Stimulated activated CD8-positive, alpha-beta memory T cell treated with anti-CD3 and anti-CD28 coated beads, Interleukin-12 subunit alpha, Interleukin-12 subunit beta, amount 100 ng/mL, for 4 hours (primary cell): ENCODE measurements around the gene PRR30.
"Not testable (repeated sequence)": the region's sequence is repeated elsewhere in the genome, so short reads cannot be mapped to it uniquely, and the experiment has no call there.

Source experiments
- DNase-seq: peaks from one replicate; pipeline ENCODE4 v3.0.0-alpha.2; 2020; ENCODE audit warnings: low read depth

Gene PRR30

DNA sequence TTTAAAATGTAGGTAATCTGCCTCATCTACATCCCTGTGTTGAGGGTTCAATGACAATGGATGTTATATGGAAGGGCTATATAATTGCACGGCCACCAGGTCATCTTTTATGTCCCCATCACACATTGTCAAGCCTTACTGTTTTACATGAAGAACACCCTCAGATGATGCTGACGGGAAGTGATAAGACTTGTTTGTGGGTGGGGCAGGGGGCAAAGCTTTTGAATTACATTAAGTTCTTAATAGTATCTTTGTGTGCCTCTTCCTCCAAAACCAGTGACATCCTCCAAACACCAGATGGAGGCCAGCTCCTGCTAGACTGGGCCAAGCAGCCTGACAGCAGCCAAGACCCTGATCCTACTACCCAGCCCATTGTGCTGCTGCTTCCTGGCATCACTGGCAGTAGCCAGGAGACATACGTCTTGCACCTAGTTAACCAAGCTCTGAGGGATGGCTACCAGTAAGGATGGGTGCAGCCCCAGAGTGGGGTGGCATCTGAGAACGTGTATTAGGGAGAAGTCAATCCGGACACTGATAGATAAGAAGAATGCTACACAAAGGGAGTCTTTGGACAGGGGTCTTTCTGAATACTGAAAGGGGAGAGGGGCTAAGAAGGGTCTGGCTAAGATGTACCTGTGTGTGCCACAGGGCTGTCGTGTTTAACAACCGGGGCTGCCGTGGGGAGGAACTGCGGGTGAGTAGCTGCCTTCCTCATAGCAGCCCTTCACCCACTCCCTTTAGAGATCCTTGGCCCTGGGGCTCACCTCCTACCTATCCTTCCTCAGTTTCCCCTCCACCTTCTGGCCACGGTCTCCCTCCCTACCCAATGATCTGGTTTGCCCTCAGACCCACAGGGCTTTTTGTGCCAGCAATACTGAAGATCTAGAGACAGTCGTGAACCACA, 10.3 kb downstream of the PRR30 start:
- no peak for DNase-seq

DNA sequence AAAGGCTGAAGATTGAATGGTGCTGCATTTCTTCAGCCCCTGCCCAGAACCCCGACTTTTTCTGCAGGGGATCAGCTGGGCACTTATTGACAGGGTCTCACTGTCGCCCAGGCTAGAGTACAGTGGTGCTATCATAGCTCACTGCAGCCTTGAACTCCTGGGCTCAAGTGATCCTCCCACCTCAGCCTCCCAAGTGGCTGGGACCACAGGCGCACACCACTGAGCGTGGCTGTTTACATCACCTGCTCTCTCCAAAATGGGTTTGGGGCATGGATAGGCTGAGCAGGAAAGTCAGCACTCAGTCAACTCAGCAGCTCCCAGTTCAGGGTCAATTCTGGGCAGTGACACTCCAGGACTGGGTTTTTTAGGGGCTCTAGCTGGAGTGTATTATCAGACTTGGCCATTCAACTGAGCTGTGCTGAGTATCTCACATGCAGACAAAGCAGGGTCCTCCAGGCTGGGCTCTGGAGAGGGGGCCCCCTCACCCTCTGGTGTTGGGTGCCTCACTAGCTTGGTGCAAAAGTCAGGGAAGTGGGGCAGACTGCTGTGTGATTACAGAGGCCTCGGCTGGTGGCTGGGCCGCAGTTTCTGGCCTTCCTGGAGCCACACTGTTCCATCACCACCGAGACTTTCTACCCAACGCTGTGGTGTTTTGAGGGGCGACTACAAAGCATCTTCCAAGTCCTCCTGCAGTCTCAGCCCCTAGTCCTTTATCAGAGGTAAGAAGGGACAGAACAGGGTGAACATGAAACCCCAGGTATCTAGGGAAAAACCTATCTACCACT, 11.1 kb downstream of the PRR30 start:
- DNase-seq: no peak

DNA sequence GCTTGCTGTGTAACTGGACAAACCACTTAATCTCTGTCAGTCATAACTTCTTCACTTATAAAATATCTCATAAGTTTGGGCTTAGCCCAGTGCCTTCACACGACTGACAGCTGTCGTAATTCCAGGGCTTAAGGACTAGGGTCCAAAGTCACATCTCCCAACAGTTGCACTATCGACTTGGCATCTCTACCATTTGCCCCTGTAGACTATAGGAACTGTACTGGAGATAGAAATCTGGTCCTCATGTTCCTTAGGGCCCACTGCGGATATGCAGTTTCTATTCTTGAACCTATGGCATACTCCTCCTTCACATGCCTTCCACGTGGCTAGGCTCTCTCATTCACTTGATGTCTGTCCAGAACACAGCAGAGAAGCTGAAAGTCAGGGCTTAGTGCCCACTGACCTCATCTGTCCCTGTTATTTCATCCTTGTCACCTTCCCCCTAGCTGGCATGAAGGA, 12.9 kb downstream of the PRR30 start:
- DNase-seq: no peak

DNA sequence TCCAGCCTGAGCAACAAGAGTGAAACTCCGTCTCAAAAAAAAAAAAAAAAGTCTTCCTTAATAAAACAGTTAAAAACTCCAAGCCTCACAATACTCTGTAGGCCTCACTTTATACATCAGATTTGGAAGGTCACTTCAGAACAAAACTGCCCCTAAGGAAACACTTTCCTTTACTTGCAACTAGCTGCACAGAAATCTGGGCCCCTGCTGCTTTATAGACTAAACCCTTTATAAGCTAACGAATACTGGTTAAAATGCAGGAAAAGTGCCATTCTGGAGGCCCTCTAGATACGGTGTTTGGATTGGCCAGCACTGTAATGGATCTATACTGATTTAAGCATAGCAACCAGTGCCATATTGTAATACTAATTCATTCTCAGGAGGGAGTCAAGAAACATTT, 14.1 kb downstream of the PRR30 start:
- DNase-seq: no peak

DNA sequence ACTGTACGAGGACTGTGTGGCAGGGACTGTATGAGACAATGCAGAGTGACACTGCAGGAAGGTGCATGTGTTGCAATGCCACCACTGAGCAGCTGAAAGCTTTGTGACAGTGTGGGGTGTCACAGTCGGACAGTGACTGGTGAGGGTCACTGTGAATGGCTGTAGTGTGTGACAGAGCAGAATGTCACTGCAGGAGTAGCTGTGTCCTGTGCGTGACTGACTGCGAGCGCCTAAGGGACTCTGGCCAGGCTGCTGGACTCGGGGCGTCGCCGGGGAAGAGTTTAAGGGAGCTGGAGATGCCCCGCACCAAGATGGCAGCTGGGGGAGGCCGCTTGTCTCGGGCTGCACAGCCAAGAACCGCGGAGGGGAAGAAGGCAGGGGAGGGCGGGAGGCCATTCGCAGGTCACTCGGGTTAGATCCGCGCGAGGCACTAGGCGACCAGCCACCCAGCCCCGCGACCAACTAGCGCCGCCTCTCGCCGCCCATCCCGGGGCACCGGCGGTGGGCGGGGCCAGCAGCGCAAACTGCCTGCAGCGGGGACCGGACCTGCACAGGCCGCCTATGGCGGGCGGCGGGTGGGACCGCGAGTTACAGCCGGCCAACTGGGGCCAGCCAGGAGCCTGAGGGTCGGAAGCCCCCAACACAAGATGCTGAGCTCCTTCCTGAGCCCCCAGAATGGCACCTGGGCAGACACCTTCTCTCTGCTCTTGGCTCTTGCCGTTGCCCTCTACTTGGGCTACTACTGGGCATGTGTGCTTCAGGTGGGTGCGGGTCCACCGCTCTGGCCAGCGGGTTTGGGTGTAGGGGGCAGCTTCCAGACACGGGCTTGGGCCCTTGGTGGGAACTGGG, 15.7 kb downstream of the PRR30 start, which contains the start of gene ABHD1:
ABHD1 (plus strand) TSS at position 514 of the 849 bp plus-strand sequence; CDS start at position 648, 134 bp downstream.
- DNase-seq: peak; percentile 50

DNA sequence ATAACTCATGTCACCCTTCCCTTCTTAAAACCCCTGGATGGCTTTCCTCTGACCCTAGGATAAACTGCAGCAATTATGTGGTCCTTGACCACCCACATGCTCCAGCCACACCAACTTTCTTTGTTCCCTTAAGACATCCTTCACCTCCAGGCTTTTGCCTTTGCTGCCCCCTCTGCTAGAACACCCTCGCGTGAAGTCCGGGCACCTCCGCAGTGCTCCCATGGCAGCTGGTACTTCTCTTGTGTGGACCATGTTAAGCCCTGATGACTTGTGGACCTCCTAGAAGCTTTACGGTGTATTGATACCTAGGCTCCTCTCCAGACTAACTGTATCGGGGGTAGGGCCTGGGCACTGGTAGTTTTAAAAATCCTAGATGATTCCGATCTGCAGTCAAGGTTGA, 16.4 kb downstream of the PRR30 start:
- no peak for DNase-seq

DNA sequence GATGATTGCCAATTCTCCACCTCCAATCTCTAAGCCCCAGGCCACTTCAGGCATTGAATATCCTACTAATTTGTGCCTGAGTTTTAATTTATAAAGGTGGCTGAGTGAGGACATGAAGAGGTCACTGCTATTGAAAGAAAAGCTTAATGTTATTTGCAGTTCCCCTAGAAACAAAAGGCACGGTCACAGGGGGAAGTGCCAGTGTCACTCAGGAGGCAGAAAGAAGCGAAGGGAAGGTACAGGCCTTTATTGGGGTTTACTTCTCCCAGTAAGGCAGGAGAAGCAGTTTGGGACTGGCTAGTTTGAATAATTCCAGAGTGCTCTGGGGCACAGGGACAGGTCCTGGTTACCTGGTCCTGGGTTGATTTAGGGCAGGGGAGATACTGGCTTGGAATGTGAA, 17.3 kb downstream of the PRR30 start:
- DNase-seq: no peak

DNA sequence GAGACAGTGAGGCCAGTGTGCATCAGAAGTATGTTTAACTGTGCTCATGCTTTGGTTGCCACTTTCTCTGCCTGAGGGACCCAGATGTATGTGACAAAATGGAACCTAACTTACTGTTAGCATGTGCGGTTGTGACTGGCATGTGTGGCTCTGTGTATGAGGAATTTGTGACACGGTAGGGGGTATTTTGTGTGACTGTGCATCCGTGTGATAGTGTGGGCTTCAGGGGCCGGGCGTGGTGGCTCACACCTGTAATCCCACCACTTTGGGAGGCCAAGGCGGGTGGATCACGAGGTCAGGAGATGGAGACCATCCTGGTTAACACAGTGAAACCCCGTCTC, 19.9 kb downstream of the PRR30 start:
- DNase-seq: not testable (repeated sequence)

DNA sequence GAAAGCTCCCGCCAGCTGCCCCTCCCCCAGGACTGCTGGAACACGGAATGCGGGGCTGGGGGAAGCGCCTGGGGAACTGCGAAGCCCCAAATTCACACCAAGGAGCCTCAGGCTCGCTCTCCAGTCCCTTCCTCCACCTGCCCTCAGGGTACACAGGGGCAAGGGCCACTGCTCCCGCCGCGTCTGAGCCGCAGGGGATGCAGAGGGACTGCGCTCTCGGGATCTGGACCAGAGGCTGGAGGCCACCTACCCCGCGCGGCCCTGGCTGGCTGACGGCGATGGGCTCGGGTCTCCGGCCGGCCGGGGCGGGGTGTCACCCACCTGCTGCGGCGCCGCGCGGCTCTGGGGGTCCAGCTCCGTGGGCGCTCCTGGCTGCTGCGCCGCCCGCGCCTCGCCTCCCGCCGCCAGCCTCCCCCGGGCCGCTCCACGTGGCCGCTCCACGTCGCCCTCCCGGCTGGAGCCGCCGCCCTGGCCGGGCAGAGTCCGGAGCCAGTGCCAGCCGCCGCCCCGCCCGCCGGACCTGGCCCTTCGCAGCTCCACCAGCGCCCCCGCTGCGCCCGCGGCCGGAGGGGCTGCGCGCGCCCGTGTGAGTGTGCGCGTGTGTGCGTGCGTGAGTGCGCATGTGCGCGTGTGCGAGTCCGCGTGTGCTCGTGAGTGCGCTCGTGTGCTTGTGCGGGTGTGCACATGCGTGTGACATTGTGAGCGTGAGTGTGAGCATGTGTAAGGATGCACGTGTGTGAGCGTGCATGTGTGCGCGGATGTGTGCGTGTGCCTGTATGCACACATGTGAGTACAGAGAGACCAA, 20.5 kb downstream of the PRR30 start, which contains the start of gene CGREF1:
CGREF1 (minus strand) TSS at position 604 of the 805 bp plus-strand sequence. CDS start 14,762 bp downstream, outside the sequence.
- no peak for DNase-seq

DNA sequence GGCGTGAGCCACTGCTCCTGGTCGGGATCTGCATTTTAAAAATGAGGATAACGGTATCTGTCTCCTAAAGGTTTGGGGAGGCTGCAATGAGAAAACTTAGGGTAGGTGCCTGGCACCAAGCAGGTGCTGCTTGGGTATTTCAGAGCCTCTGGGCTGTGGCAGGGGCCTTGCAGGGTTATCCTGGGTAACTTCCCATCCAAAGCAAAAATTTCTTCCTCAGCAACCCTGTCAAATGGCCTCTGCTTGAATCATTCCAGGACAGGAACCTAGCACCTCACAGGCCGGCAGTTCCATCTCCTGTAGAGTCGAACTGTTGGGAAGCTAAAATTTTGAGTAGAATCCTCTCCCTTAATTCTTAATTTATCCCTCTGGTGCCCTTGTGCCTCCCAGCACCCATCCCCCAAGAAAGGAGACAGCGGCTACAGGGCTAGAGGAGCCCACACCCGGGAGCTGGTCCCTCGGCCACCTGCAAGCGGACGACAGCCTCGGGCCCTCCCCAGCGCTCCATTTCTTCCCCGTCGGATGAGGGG, 21.1 kb downstream of the PRR30 start:
- no peak for DNase-seq

DNA sequence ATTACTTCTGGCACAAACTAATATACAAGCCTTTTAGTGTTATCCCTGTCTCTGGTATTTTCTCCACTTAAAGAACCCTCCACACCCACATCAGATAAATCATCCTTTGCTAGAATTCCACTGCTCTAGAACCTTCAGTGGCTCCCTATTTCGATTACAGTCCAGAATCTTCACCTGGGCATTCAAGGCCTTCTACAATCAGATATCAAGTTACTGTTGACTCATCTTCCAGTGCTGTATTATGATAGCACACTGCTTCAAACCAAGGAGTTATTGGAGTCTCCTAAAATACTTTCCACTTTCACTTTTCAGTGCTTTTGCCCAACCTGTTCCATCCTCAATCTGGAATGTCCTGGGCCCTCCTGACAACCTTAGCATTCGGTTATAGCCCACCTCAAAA, 23.7 kb downstream of the PRR30 start:
- no peak for DNase-seq

DNA sequence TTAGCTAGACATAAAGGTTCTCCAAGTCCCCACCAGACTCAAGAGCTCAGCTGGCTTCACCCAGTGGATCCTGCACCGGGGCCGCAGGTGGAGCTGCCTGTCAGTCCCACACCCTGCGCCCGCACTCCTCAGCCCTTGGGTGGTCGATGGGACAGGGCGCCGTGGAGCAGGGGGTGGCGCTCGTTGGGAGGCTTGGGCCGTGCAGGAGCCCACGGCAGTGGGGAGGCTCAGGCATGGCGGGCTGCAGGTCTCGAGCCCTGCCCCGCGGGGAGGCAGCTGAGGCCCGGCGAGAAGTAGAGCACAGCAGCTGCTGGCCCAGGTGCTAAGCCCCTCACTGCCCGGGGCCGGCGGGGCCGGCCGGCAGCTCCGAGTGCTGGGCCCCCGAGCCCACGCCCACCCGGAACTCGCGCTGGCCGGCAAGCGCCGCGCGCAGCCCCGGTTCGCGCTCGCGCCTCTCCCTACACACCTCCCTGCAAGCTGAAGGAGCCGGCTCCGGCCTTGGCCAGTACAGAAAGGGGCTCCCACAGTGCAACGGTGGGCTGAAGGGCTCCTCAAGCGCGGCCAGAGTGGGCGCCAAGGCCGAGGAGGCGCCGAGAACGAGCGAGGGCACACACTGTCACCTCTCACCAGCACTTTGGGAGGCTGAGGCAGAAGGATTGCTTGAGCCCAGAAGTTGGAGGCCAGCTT, 27.7 kb downstream of the PRR30 start:
- not testable (repeated sequence) for DNase-seq

DNA sequence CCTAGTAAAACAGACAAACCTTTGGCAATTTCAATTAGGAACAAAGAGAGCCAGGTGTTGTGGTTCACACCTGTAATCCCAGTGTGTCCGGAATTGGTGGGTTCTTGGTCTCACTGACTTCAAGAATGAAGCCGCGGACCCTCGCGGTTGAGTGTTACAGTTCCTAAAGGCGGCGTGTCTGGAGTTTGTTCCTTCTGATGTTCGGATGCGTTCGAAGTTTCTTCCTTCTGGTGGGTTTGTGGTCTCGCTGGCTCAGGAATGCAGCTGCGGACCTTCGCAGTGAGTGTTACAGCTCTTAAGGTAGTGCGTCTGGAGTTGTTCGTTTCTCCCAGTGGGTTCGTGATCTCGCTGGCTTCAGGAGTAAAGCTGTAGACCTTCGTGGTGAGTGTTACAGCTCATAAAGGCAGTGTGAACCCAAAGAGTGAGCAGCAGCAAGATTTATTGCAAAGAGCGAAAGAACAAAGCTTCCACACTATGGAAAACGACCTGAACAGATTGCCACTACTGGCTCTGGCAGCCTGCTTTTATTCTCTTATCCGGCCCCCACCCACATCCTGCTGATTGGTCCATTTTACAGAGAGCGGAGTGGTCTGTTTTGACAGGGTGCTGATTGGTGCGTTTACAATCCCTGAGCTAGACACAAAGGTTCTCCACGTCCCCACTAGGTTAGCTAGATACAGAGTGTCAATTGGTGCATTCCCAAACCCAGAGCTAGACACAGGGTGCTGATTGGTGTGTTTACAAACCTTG, 28.4 kb downstream of the PRR30 start:
- DNase-seq: not testable (repeated sequence)

DNA sequence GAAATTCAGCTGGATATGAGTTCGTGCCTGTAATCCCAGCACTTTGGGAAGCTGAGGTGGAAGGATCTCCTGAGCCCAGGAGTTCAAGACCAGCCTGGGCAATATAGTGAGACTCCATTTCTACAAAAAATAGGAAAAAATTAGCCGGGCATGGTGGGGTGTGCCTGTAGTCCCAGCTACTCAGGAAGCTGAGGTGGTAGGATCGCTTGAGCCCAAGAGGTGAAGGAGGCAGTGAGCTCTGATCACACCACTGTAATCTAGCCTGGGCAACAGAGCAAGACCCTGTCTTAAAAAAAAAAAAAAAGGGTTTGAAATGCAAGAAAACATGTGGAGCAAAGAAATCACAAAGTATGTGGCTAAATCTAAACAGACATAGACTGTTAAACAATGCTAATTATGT, 30.1 kb downstream of the PRR30 start:
- DNase-seq: no peak

DNA sequence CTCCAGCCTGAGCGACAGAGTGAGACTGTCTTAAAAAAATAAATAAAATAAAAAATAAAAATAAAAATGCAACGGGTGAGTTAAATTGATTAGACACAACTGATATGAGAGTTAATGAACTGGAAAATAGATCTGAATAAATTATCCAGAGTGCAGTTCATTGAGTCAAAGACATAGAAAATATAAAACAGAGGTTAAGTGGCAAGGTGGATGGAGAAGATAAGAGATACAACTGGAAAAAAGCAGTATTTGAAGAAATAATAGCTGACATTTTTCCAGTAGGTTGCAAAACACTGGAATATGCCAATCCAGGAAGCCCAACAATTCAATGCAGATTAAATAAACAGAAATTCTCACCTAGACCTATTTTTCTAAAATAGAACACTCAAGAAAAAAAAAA, 31.0 kb downstream of the PRR30 start:
- DNase-seq: no peak

DNA sequence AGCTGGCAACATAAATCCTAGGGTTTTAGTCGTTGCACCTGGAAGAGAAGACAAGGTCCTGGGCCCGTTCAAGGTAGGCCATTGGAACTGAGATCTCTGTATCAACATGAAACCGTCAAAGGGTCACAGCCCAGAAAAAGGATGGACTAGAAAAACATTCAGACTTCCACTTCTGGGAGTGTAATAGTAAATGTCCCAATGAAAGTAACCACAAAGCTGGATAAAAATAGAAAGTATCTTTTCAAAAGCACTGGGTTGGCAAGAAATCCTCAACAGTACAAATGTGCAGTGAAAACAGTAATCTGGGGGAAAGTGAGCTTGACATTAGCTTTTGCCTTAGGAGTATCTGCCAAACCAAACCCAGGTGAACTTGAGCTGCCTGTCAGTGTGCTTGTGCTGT, 33.2 kb downstream of the PRR30 start:
- DNase-seq: no peak

DNA sequence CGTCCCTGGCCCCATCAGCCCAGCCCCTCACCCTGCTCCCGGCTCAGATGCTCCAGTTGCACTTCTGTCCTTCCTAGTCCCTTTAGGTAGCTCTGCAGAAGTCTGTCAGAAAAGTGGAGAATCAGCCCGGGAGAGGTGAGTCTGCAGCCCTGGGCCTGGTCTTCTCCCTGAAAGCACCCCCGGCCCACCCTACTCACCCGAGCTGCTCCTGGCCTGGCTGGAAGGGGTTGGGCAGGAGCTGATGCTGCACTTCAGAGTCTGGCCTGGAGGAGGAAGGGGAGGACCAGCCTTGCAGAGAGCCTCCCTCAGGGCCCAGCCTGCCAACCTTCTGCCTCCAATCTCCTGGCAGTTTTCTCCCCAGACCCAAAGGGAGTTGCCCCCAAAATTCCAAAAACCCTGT, 36.9 kb downstream of the PRR30 start:
- no peak for DNase-seq

DNA sequence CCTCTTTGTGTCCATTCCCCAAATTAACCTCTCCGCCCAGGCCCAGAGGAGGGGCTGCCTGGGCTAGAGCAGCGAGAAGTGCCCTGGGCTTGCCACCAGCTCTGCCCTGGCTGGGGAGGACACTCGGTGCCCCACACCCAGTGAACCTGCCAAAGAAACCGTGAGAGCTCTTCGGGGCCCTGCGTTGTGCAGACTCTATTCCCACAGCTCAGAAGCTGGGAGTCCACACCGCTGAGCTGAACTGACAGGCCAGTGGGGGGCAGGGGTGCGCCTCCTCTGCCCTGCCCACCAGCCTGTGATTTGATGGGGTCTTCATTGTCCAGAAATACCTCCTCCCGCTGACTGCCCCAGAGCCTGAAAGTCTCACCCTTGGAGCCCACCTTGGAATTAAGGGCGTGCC, 39.2 kb downstream of the PRR30 start:
- DNase-seq: no peak

DNA sequence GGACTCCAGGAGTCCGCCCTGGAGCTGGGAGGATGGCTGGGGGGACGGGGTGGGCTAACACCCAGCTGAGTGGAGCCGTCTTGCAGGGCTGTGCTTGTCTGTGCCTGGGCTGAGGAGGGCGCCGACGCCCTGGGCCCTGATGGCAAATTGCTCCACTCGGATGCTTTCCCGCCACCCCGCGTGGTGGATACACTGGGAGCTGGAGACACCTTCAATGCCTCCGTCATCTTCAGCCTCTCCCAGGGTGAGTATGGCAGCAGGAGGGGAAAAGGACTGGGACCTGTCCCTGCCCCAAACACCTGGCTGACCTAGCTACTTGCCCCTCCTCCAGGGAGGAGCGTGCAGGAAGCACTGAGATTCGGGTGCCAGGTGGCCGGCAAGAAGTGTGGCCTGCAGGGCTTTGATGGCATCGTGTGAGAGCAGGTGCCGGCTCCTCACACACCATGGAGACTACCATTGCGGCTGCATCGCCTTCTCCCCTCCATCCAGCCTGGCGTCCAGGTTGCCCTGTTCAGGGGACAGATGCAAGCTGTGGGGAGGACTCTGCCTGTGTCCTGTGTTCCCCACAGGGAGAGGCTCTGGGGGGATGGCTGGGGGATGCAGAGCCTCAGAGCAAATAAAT, 39.8 kb downstream of the PRR30 start:
- DNase-seq: no peak
